22Rv1 (cell line): ENCODE data around the gene PVR.

Source experiments
- CTCF ChIP-seq: fragments of 450-650 bp; IDR thresholded peaks from 2 replicates; pipeline ENCODE4 v1.5.1; 2017; ENCODE audit warnings: mild to moderate bottlenecking
- ZFX ChIP-seq: fragments of 450-650 bp; IDR thresholded peaks from 2 replicates; pipeline ENCODE4 v1.6.1; 2017; ENCODE audit warnings: antibody characterized with exemption, borderline replicate concordance

GRCh38 chr19:44660081-44660480 is 16.4 kb downstream of the PVR start:
- TF ChIP-seq CTCF (no peak), ZFX (no peak)
